Heart left ventricle (tissue), 16 donors: ENCODE data around the gene MAGI2. TPM values are rescaled to one million over a fixed set of nuclear protein-coding genes. Genes with fewer than 3 reads are reported as not detected.

Source experiments
- ATAC-seq, 4 donors: fragments of 200-7000 bp; cut with Tn5 transposase; one replicate each; pipeline ENCODE4 v1.9.1; 2020 to 2022; ENCODE audit warnings: moderate library complexity in 4 of 4, mild to moderate bottlenecking in 3 of 4, moderate number of reproducible peaks in 1 of 4
- DNase-seq, 5 donors: peaks; one replicate each; pipeline ENCODE4 v3.0.0-alpha.2; 2020
- H3K27ac ChIP-seq, 12 donors: fragments of 200-600 bp; sonication (generic) in 4 of 12; one replicate each; pipeline versions ENCODE4 v1.5.0 to v1.8.0; 2016 to 2022; ENCODE audit warnings: mild to moderate bottlenecking in 2 of 12
- H3K27me3 ChIP-seq, 9 donors: fragments of 200-600 bp; sonication (generic) in 2 of 9; one replicate each; pipeline versions ENCODE4 v1.5.1 to v1.8.0; 2016 to 2022; ENCODE audit warnings: mild to moderate bottlenecking in 3 of 9
- H3K36me3 ChIP-seq, 9 donors: fragments of 200-600 bp; sonication (generic) in 2 of 9; one replicate each; pipeline versions ENCODE4 v1.5.0 to v1.8.0; 2018 to 2022; ENCODE audit warnings: mild to moderate bottlenecking in 2 of 9
- H3K4me1 ChIP-seq, 12 donors: fragments of 200-600 bp; sonication (generic) in 4 of 12; one replicate each; pipeline versions ENCODE4 v1.5.0 to v1.8.0; 2016 to 2022; ENCODE audit warnings: mild to moderate bottlenecking in 3 of 12
- H3K4me3 ChIP-seq, 12 donors: fragments of 200-600 bp; sonication (generic) in 4 of 12; one replicate each; pipeline versions ENCODE4 v1.5.0 to v1.8.0; 2017 to 2022; ENCODE audit warnings: mild to moderate bottlenecking in 9 of 12, moderate library complexity in 4 of 12
- H3K9me3 ChIP-seq, 12 donors: fragments of 200-600 bp; sonication (generic) in 4 of 12; one replicate each; pipeline versions ENCODE4 v1.5.0 to v1.8.0; 2016 to 2022; ENCODE audit warnings: mild to moderate bottlenecking in 1 of 12
- POLR2A ChIP-seq, 2 donors: fragments of 450-650 bp; IDR thresholded peaks; one replicate each; pipeline ENCODE4 v1.6.1; 2017; ENCODE audit warnings: antibody characterized with exemption in 2 of 2, mild to moderate bottlenecking in 2 of 2, moderate library complexity in 2 of 2
- WGBS, 4 donors: extraction: QIAGEN DNeasy Blood & Tissue Kit in 2 of 4; methylation state at CpG; one replicate each; pipeline versions ENCODE4 v1.1.5 to v1.1.7; 2013 to 2018; 5-methylcytosine and 5-hydroxymethylcytosine counted together
- intact Hi-C, 10 donors: fragments of 100-400 bp; cut with DNase I; formaldehyde crosslinking; loops; one replicate each; pipeline versions ENCODE4 v1.11.1 to v1.14.2; 2022
- polyA plus RNA-seq, 2 donors: library from polyadenylated mRNA; stranded (reverse); fragments of 200-250 nt; gene quantifications; one replicate each; pipeline ENCODE4 v1.2.3, GENCODE V29; 2013
- total RNA-seq, 9 donors: library from RNA; depleted of rRNA in 2 of 9; stranded (reverse); fragments of >200 nt in 2 of 9; fragmentation: NEBNext Ultra II Directional in 3 of 9; extraction: Animal tissue kit (Norgen Biotek cat#: 25700) in 3 of 9; gene quantifications; one replicate each; pipeline versions ENCODE4 v1.1.0 to v1.2.4, GENCODE V29; 2016 to 2023
- TF ChIP-seq, protein P1 (sequence below), 12 donors: fragments of 200-600 bp; sonication (generic) in 4 of 12; IDR thresholded peaks; one replicate each; pipeline versions ENCODE4 v1.5.0 to v1.8.0; 2018 to 2022; ENCODE audit warnings: antibody characterized with exemption in 12 of 12, mild to moderate bottlenecking in 5 of 12
- donor health status: ischemic (EF 13 %, LVEDD 7.1; RV severe dilation, severe dysfunction).
- donor health status: healthy with polysubstance abuse.
- donor health status: DM: no; HTN: yes; CAD: no.
- donor health status: DM: no; HTN: no; CAD: no.
- donor health status: ischemic (EF 25% LVEDD 6.9; RV normal size, moderate dysfunction).
- donor health status: ischemic (EF 25% LVEDD 5.7; RV mildly dilated, moderate dysfunction).
- donor health status: healthy.
- donor health status: DM: yes; HTN: yes; CAD: no.
- donor health status: ischemic (EF 35%, LVEDD 5.7; RV mildly dilated, moderate dysfunction).
- donor health status: nonischemic (EF 11% LVEDD 7.7; RV severe dilation, severe dysfunction).
- donor health status: DM: yes; HTN: yes; CAD: no.
- donor health status: PGD.
- donor health status: ischemic (EF 29% LVEDD 5.4; RV normal size, mild dysfunction).
- donor health status: nonischemic (EF 23%, LVEDD 6.1; RV moderate dilation, normal function).

The MAGI2 gene
- total and polyA plus RNA-seq, 11 donors: 1.1 to 6.8 (median 3.8) TPM

DNA sequence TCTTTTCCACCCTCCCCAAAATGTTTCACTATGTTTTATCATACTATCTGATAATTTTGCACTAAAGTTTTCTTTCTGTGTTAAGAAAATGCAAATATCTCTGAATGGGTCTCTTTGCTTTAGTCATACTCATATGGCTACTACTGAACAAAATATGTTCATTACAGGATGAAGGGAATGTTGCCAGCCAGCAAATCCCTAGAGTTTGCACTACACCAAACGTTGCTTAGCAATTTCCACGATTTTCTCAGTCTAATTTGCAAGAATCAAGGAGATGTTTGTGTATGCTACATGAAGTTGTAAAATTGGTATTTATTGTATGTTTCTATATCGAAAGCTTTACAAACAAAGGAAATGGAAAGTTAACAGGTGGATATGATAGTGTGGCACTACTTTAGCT is 10.6 kb upstream of the MAGI2 start:
- peaks cover 0 to 53% (median 7%) of the 10 kb centered on the region in 9 donors for H3K36me3 ChIP-seq

DNA sequence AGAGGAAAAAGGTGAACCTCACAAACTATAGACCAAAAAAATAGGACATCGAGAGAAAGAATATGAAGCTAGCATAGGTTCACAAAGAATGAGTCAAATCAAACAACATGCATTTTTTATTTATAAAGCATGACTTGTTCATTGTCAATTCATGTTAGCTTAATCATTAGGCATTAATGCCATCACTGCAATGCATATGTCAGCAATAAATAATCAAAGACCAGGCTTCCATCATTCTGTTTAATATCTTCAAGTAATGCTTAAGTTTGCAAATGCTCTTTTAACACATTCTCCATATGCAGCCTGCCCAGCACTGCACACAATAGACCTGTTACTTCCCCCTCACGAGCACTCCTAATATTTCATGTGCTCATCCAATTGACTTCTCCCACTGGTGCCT is 8.9 kb upstream of the MAGI2 start:
- Histone ChIP-seq H3K27ac (no peak overlapping the region), H3K4me1 (peaks cover 0 to 10% (median 4%) of the 10 kb centered on the region in 12 donors), H3K4me3 (no peak overlapping the region), H3K9me3 (no peaks in the 10 kb centered on the region), H3K27me3 (no peaks in the 10 kb centered on the region), H3K36me3 (peaks cover 0 to 59% (median 7%) of the 10 kb centered on the region in 9 donors)
- intact Hi-C loops: no loop called here
- 89 to 92% (median 91%) methylated on average over 2 of the region's 2 CpGs for WGBS, 4 donors
- TF ChIP-seq, protein P1, sequence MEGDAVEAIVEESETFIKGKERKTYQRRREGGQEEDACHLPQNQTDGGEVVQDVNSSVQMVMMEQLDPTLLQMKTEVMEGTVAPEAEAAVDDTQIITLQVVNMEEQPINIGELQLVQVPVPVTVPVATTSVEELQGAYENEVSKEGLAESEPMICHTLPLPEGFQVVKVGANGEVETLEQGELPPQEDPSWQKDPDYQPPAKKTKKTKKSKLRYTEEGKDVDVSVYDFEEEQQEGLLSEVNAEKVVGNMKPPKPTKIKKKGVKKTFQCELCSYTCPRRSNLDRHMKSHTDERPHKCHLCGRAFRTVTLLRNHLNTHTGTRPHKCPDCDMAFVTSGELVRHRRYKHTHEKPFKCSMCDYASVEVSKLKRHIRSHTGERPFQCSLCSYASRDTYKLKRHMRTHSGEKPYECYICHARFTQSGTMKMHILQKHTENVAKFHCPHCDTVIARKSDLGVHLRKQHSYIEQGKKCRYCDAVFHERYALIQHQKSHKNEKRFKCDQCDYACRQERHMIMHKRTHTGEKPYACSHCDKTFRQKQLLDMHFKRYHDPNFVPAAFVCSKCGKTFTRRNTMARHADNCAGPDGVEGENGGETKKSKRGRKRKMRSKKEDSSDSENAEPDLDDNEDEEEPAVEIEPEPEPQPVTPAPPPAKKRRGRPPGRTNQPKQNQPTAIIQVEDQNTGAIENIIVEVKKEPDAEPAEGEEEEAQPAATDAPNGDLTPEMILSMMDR (IDR thresholded peaks at IDR 0.05): no peak
- TF ChIP-seq POLR2A (IDR thresholded peaks at IDR 0.05): no peak
- DNase-seq (no peak), ATAC-seq (no peak)

More for the DNA sequence above, 10.6 kb upstream of the MAGI2 start:
- TF ChIP-seq POLR2A (IDR thresholded peaks at IDR 0.05): no peak
- TF ChIP-seq, protein P1 (IDR thresholded peaks at IDR 0.05): no peak
- Histone ChIP-seq H3K4me3 (no peak overlapping the region), H3K4me1 (peaks cover 0 to 10% (median 0%) of the 10 kb centered on the region in 12 donors), H3K27me3 (no peaks in the 10 kb centered on the region), H3K27ac (no peak overlapping the region), H3K9me3 (no peaks in the 10 kb centered on the region)
- ATAC-seq: no peak
- no peak for DNase-seq
- intact Hi-C loops: no loop called here
- 71 to 77% (median 76%) methylated on average over 3 of the region's 3 CpGs for WGBS, 4 donors

DNA sequence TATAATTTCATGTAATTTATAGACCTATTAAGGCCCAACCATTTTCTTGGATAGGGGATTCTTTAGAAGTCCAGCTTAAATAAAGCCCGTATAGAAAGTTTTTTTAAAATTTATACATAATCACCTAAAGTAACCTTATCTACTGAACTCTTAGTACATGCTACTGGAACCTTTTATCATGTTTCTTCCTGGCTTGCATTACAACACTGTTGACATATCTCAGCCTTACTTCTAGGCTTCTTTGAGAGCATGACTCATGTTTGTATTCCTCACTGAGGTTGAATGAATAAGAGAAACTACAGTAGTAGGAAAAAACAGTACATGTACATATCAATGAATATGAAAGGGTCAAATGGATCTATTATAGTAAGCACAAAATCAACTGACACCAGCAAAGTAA is 8.2 kb upstream of the MAGI2 start:
- Histone ChIP-seq H3K4me3 (no peak overlapping the region), H3K27ac (no peak overlapping the region), H3K36me3 (peaks cover 0 to 59% (median 7%) of the 10 kb centered on the region in 9 donors), H3K9me3 (no peaks in the 10 kb centered on the region), H3K27me3 (no peaks in the 10 kb centered on the region), H3K4me1 (peaks cover 0 to 14% (median 5%) of the 10 kb centered on the region in 12 donors)
- 51 to 70% (median 57%) methylated on average over 1 of the region's 1 CpG for WGBS, 4 donors
- intact Hi-C loops: no loop called here
- TF ChIP-seq POLR2A (IDR thresholded peaks at IDR 0.05): no peak
- TF ChIP-seq, protein P1 (IDR thresholded peaks at IDR 0.05): no peak
- no peak for DNase-seq
- peak in 1 of 4 donors; percentile 74 for ATAC-seq

DNA sequence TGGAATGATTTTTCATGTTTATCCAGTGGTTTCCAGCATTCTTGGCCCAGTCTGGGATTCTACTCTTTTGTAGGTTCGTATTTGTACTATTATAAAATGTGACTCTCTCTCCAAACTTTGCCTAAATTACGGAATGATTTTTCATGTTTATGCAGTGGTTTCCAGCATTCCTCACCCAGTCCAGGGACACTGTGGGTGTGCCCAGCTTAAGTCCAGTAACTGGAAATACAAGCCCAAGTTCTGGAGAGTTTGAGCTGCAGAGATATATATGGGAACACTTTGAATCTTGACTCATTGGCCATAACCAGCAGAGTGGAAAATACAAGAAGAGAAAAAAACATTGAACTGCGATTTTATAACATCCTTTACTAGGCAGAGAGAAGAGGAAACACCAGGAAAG is 5.9 kb upstream of the MAGI2 start:
- H3K9me3 ChIP-seq: no peaks in the 10 kb centered on the region
- DNase-seq (no peak), ATAC-seq (peak in 1 of 4 donors; percentile 25)
- H3K27ac ChIP-seq: peak overlapping the region in 1 of 12 donors; percentile 5
- intact Hi-C loops: loop anchor here in 4 of 10 donors (10.0 kb wide), 2 partner anchors 125 to 155 kb away; no protein-coding TSS in a partner anchor
- 69 to 84% (median 75%) methylated on average over 3 of the region's 3 CpGs for WGBS, 4 donors
- H3K4me3 ChIP-seq: no peak overlapping the region
- peaks cover 0 to 53% (median 7%) of the 10 kb centered on the region in 9 donors for H3K36me3 ChIP-seq
- TF ChIP-seq POLR2A (IDR thresholded peaks at IDR 0.05): no peak
- TF ChIP-seq, protein P1 (IDR thresholded peaks at IDR 0.05): no peak
- H3K27me3 ChIP-seq: peaks cover 0 to 1% (median 0%) of the 10 kb centered on the region in 9 donors
- H3K4me1 ChIP-seq: peaks cover 0 to 32% (median 22%) of the 10 kb centered on the region in 12 donors
